GM12878 (cell line): Measurements from ENCODE around the gene ETV6. TPM values are rescaled to one million over a fixed set of nuclear protein-coding genes. Genes with fewer than 3 reads are reported as not detected.

Experiments
- ATAC-seq: fragments of 200-7000 bp; cut with Tn5 transposase; 3 replicates; pipeline ENCODE4 v1.9.1; 2020; ENCODE audit warnings: mild to moderate bottlenecking, moderate library complexity
- BruUV-seq: library from RNA; stranded (reverse); fragments of 400-500 nt; replicated peaks from 2 replicates; lab custom pipeline; 2021; lab: Mats Ljungman, UMichigan
- CTCF ChIA-PET: fragments of 300-600 bp; sonication (Branson Sonifier 250); formaldehyde crosslinking; extraction: SDS; loops from one replicate; lab custom pipeline; 2021; ENCODE audit warnings: inconsistent platforms; lab: Yijun Ruan, JAX
- POLR2A ChIA-PET: fragments of 350-600 bp; formaldehyde crosslinking; extraction: SDS; loops from one replicate; lab custom pipeline; 2021; ENCODE audit warnings: inconsistent platforms; lab: Charles Lee
- RAD21 ChIA-PET: fragments of 300-600 bp; sonication (Branson Sonifier 250); formaldehyde crosslinking; loops from one replicate; lab custom pipeline; 2023; ENCODE audit warnings: antibody characterized with exemption; ENCODE audit not compliant: unreplicated experiment; lab: Charles Lee
- SMC1A ChIA-PET: fragments of 300-600 bp; sonication (Branson Sonifier 250); formaldehyde crosslinking; loops from one replicate; lab custom pipeline; 2023; ENCODE audit not compliant: unreplicated experiment, uncharacterized antibody; lab: Charles Lee
- DNase-seq: peaks from one replicate; pipeline ENCODE4 v3.0.0-alpha.2; 2011; ENCODE audit warnings: low read depth, low spot score
- FAIRE-seq: peaks from 3 replicates; lab custom pipeline; 2011; peaks lifted over from hg19 to GRCh38; lab: Jason Lieb, UNC
- H2AFZ ChIP-seq: 2 replicates; pipeline ENCODE4 v1.6.0; 2011; ENCODE audit warnings: low read depth, low read length, control low read depth; ENCODE audit not compliant: control insufficient read depth
- H3K27ac ChIP-seq: 2 replicates; pipeline ENCODE4 v1.5.1; 2011; ENCODE audit warnings: control low read depth; ENCODE audit not compliant: control insufficient read depth, insufficient read depth
- H3K27me3 ChIP-seq, 2 experiments: replicated peaks in 1 of 2; 2 replicates each; pipeline versions ENCODE4 v1.6.0 to v1.6.1; 2011; ENCODE audit warnings: low read length in 1 of 2; ENCODE audit not compliant: control insufficient read depth in 2 of 2, insufficient read depth in 2 of 2
- H3K36me3 ChIP-seq, 2 experiments: 2 replicates each; pipeline ENCODE4 v1.5.1; 2011; ENCODE audit warnings: low read length in 1 of 2; ENCODE audit not compliant: control insufficient read depth in 2 of 2, insufficient read depth in 2 of 2
- H3K4me1 ChIP-seq: 2 replicates; pipeline ENCODE4 v1.6.1; 2011; ENCODE audit warnings: mild to moderate bottlenecking, low read length, moderate library complexity, mixed read lengths; ENCODE audit not compliant: control insufficient read depth, insufficient read depth
- H3K4me2 ChIP-seq: 2 replicates; pipeline ENCODE4 v1.6.0; 2011; ENCODE audit warnings: control low read depth; ENCODE audit not compliant: control insufficient read depth, insufficient read depth
- H3K4me3 ChIP-seq: fragments of 200-600 bp; sonication (generic); 2 replicates; pipeline ENCODE4 v1.5.1; 2016
- H3K79me2 ChIP-seq: 2 replicates; pipeline ENCODE4 v1.6.0; 2011; ENCODE audit warnings: low read length; ENCODE audit not compliant: control insufficient read depth, insufficient read depth
- H3K9ac ChIP-seq: 2 replicates; pipeline ENCODE4 v1.8.0; 2011; ENCODE audit warnings: low read length, control low read depth, mixed read lengths; ENCODE audit not compliant: control insufficient read depth, insufficient read depth
- H3K9me3 ChIP-seq: replicated peaks from 3 replicates; pipeline ENCODE4 v1.5.1; 2011; ENCODE audit warnings: mild to moderate bottlenecking, low read length; ENCODE audit not compliant: control insufficient read depth, insufficient read depth
- H4K20me1 ChIP-seq: 2 replicates; pipeline ENCODE4 v1.6.0; 2011; ENCODE audit not compliant: control insufficient read depth, insufficient read depth
- BRCA1 ChIP-seq: IDR thresholded peaks from 2 replicates; pipeline ENCODE4 v1.6.1; 2011; ENCODE audit warnings: low read depth, low read length, improper control_type of control experiment
- EGR1 ChIP-seq, 2 experiments: IDR thresholded peaks; 1 replicate in 1 of 2; 2 replicates in 1 of 2; pipeline ENCODE4 v1.6.1; 2011 to 2012; ENCODE audit warnings: low read depth in 2 of 2, low read length in 2 of 2, borderline replicate concordance in 1 of 2, mild to moderate bottlenecking in 1 of 2, moderate library complexity in 1 of 2
- SRF ChIP-seq, 2 experiments: IDR thresholded peaks; 2 replicates each; pipeline ENCODE4 v1.6.1; 2011; ENCODE audit warnings: low read depth in 2 of 2, low read length in 2 of 2, mild to moderate bottlenecking in 1 of 2, moderate library complexity in 1 of 2
- TCF3 ChIP-seq: IDR thresholded peaks from 2 replicates; pipeline ENCODE4 v1.6.1; 2012; ENCODE audit warnings: low read depth, mild to moderate bottlenecking, low read length, borderline replicate concordance; ENCODE audit not compliant: insufficient read depth
- WGBS: methylation state at CpG from one replicate; pipeline ENCODE4 v1.1.6; 2016; ENCODE audit warnings: low lambda C conversion rate; ENCODE audit not compliant: insufficient replicate concordance, insufficient coverage; ENCODE audit errors: missing lambda C conversion rate; 5-methylcytosine and 5-hydroxymethylcytosine counted together
- in situ Hi-C: fragments of 300-500 bp; cut with MboI; formaldehyde crosslinking; loops from 9 replicates; pipeline ENCODE4 v1.14.3; 2018; ENCODE audit warnings: mixed read lengths
- intact Hi-C: fragments of 100-400 bp; cut with micrococcal nuclease; formaldehyde crosslinking; loops from one replicate; pipeline ENCODE4 v1.14.2; 2022; ENCODE audit not compliant: unreplicated experiment
- polyA plus RNA-seq, 11 experiments: library from polyadenylated mRNA; depleted of rRNA in 4 of 11; unstranded in 6 of 11; stranded (reverse) in 5 of 11; fragments of >200 nt; fragmentation: Nextera tagmentation in 4 of 11; fragmentation: Illumina TruSeq in 1 of 11; extraction: Ambion mirVana in 4 of 11; extraction: Trizol in 1 of 11; gene quantifications; 1 replicate in 1 of 11; 2 replicates in 10 of 11; pipeline versions ENCODE4 v1.2.1 to v1.2.3, GENCODE V29; 2011 to 2016; ENCODE audit warnings: inconsistent platforms in 2 of 11, missing spikeins in 2 of 11, low read depth in 1 of 11
- total RNA-seq, 4 experiments: library from RNA; depleted of rRNA in 3 of 4; stranded (reverse); fragments of >200 nt in 3 of 4; fragmentation: Illumina TruSeq in 1 of 4; extraction: Trizol in 1 of 4; gene quantifications; 2 replicates each; pipeline versions ENCODE4 v1.2.1 to v1.2.3, GENCODE V29; 2013 to 2021
- TF ChIP-seq, protein P1 (sequence below): IDR thresholded peaks from 2 replicates; pipeline ENCODE4 v1.6.1; 2011; ENCODE audit warnings: borderline replicate concordance, low read depth, mild to moderate bottlenecking, moderate library complexity, mixed read lengths, low read length; ENCODE audit not compliant: insufficient read depth; ENCODE audit errors: extremely low read length

Gene ETV6
- total and polyA plus RNA-seq, 10 of the 15 experiments (the other 5 are each of a cell fraction or from before 2014, with no cell fraction given): 6.6 to 74.8 (median 24.6) TPM

- TF ChIP-seq, protein P1, sequence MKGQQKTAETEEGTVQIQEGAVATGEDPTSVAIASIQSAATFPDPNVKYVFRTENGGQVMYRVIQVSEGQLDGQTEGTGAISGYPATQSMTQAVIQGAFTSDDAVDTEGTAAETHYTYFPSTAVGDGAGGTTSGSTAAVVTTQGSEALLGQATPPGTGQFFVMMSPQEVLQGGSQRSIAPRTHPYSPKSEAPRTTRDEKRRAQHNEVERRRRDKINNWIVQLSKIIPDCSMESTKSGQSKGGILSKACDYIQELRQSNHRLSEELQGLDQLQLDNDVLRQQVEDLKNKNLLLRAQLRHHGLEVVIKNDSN: no peak
- TF ChIP-seq SRF (IDR thresholded peaks at IDR 0.05; ENCODE audit: low read depth in 2 of 2, low read length in 2 of 2): peak; percentile 49 to 81; a peak in 3 of 4 replicates
- peaks cover 5% of the 10 kb centered on the region for H3K79me2 ChIP-seq
- no peak for FAIRE-seq
- no peak for ATAC-seq
- H4K20me1 ChIP-seq: no peaks in the 10 kb centered on the region
- SMC1A ChIA-PET: no interaction called here
- no peaks in the 10 kb centered on the region for H3K9me3 ChIP-seq
- peaks cover 26% of the 10 kb centered on the region for H3K4me1 ChIP-seq
- POLR2A ChIA-PET: no interaction called here
- no peak overlapping the region for H2AFZ ChIP-seq
- peak overlapping the region; percentile 44; the same call in 1 of the 2 replicates for H3K27ac ChIP-seq
- intact Hi-C loops (no loop called here), in situ Hi-C loops (no loop called here)
- CTCF ChIA-PET: interaction anchor here (1.2 kb wide), 1 partner anchor 124 kb away, joined by 6 read pairs; no protein-coding TSS in a partner anchor
- no TSS peak for BruUV-seq
- H3K27me3 ChIP-seq: no peaks in the 10 kb centered on the region
- no peak overlapping the region for H3K4me3 ChIP-seq
- WGBS: 88% methylated on average over 8 of the region's 8 CpGs
- no peak overlapping the region for H3K9ac ChIP-seq
- peaks cover 31 to 66% of the 10 kb centered on the region in 2 experiments for H3K36me3 ChIP-seq
- RAD21 ChIA-PET: no interaction called here
- H3K4me2 ChIP-seq: no peak overlapping the region
- DNase-seq: no peak
Observed at GRCh38 chr12:11885261-11886038, 236.0 kb downstream of the ETV6 start.

DNA sequence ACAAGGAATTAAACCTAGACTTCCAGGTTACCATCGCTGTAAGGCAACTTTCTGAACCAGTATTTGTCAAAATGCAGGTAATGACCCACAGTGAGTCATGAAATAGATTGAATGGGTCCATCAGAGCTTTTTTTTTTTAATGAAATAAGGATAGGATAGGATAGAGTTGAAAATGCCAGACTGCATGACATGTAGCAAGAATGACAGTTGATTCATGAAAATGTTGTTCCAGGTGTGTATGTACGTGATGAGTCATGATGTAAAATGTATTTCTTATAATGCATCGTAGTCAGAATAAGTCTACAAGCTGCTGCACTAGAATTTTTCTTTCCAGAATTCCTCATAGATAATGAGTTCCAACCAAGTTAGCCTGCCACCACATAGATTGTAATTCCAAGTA is 236.9 kb downstream of the ETV6 start:
- FAIRE-seq: no peak
- RAD21 ChIA-PET: interaction anchor here (1.2 kb wide), 1 partner anchor 159 kb away, joined by 3 read pairs; no protein-coding TSS in a partner anchor
- POLR2A ChIA-PET: no interaction called here

More for the DNA sequence above, 236.9 kb downstream of the ETV6 start:
- Histone ChIP-seq H3K4me3 (no peak overlapping the region), H3K4me1 (peaks cover 32% of the 10 kb centered on the region), H3K27me3 (no peaks in the 10 kb centered on the region), H3K9ac (no peak overlapping the region), H3K4me2 (no peak overlapping the region), H2AFZ (no peak overlapping the region), H3K79me2 (peaks cover 5% of the 10 kb centered on the region), H3K27ac (no peak overlapping the region), H3K36me3 (peaks cover 31 to 70% of the 10 kb centered on the region in 2 experiments), H4K20me1 (no peaks in the 10 kb centered on the region), H3K9me3 (no peaks in the 10 kb centered on the region)
- intact Hi-C loops: no loop called here
- ATAC-seq (no peak), DNase-seq (no peak)
- in situ Hi-C loops: no loop called here
- CTCF ChIA-PET: interaction anchor here (1.2 kb wide), 1 partner anchor 123 kb away, joined by 6 read pairs; no protein-coding TSS in a partner anchor
- 97% methylated on average over 3 of the region's 3 CpGs for WGBS
- BruUV-seq: TSS peak; percentile 9
- SMC1A ChIA-PET: interaction anchor here (1.3 kb wide), 1 partner anchor 125 kb away, joined by 3 read pairs; no protein-coding TSS in a partner anchor
- TF ChIP-seq BRCA1 (no peak), EGR1 (IDR thresholded peaks at IDR 0.05; ENCODE audit: borderline replicate concordance in 1 of 2, low read depth in 2 of 2, low read length in 2 of 2) (no peak), TCF3 (no peak)
